GM12878 (cell line): ENCODE measurements around the gene C21orf58. TPM values are rescaled to one million over a fixed set of nuclear protein-coding genes. Genes with fewer than 3 reads are reported as not detected.

ENCODE experiments used
- BCL11A ChIP-seq: IDR thresholded peaks from 2 replicates; pipeline ENCODE4 v1.6.1; 2011; ENCODE audit warnings: low read depth, low read length
- BCL3 ChIP-seq: IDR thresholded peaks from 2 replicates; pipeline ENCODE4 v1.6.1; 2011; ENCODE audit warnings: borderline replicate concordance, low read depth, mild to moderate bottlenecking, moderate library complexity, low read length; ENCODE audit not compliant: insufficient read depth, poor library complexity, severe bottlenecking
- EED ChIP-seq: sonication (generic); IDR thresholded peaks from 2 replicates; pipeline ENCODE4 v1.6.1; 2016; ENCODE audit warnings: antibody characterized with exemption, low read depth
- ELK1 ChIP-seq: IDR thresholded peaks from 2 replicates; pipeline ENCODE4 v1.6.1; 2012; ENCODE audit warnings: low read depth, low read length, improper control_type of control experiment
- FOXK2 ChIP-seq: fragments of 450-650 bp; IDR thresholded peaks from 2 replicates; pipeline ENCODE4 v1.6.1; 2017; ENCODE audit warnings: mild to moderate bottlenecking, moderate library complexity
- IRF5 ChIP-seq: fragments of 450-650 bp; IDR thresholded peaks from 2 replicates; pipeline ENCODE4 v1.6.1; 2017; ENCODE audit warnings: borderline replicate concordance
- KDM1A ChIP-seq: fragments of 200-600 bp; sonication (generic); IDR thresholded peaks from 2 replicates; pipeline ENCODE4 v1.6.1; 2016; ENCODE audit warnings: borderline replicate concordance
- MTA3 ChIP-seq: IDR thresholded peaks from 2 replicates; pipeline ENCODE4 v1.6.1; 2012; ENCODE audit warnings: low read length, inconsistent platforms, borderline replicate concordance
- MYC ChIP-seq: IDR thresholded peaks from 2 replicates; pipeline ENCODE4 v1.6.1; 2011; ENCODE audit warnings: mild to moderate bottlenecking, low read length, moderate library complexity, inconsistent platforms; ENCODE audit not compliant: insufficient read depth, insufficient replicate concordance, insufficient read length, severe bottlenecking
- PRDM15 ChIP-seq: fragments of 450-650 bp; formaldehyde crosslinking; IDR thresholded peaks from 2 replicates; pipeline ENCODE4 v1.4.0; 2020; ENCODE audit warnings: mild to moderate bottlenecking, moderate library complexity
- RFX5 ChIP-seq: IDR thresholded peaks from 2 replicates; pipeline ENCODE4 v1.6.1; 2011; ENCODE audit warnings: low read depth, low read length, improper control_type of control experiment
- RUNX3 ChIP-seq: IDR thresholded peaks from 2 replicates; pipeline ENCODE4 v1.6.1; 2012; ENCODE audit warnings: low read length, inconsistent platforms
- SMAD5 ChIP-seq: IDR thresholded peaks from 2 replicates; pipeline ENCODE4 v1.6.1; 2016; ENCODE audit warnings: antibody characterized with exemption, low read depth
- SREBF1 ChIP-seq: IDR thresholded peaks from 2 replicates; pipeline ENCODE4 v1.6.1; 2012; ENCODE audit warnings: mild to moderate bottlenecking, low read length
- SUPT20H ChIP-seq: IDR thresholded peaks from 2 replicates; pipeline ENCODE4 v1.6.1; 2011; ENCODE audit warnings: low read depth, mild to moderate bottlenecking, low read length, moderate library complexity, borderline replicate concordance; ENCODE audit not compliant: control insufficient read depth
- ZNF217 ChIP-seq: fragments of 450-650 bp; IDR thresholded peaks from 2 replicates; pipeline ENCODE4 v1.6.1; 2017; ENCODE audit warnings: antibody characterized with exemption, mild to moderate bottlenecking
- ZNF384 ChIP-seq: IDR thresholded peaks from 2 replicates; pipeline ENCODE4 v1.6.1; 2012; ENCODE audit warnings: low read depth, mild to moderate bottlenecking, low read length, improper control_type of control experiment, borderline replicate concordance
- polyA plus RNA-seq, 11 experiments: library from polyadenylated mRNA; depleted of rRNA in 4 of 11; unstranded in 6 of 11; stranded (reverse) in 5 of 11; fragments of >200 nt; fragmentation: Nextera tagmentation in 4 of 11; fragmentation: Illumina TruSeq in 1 of 11; extraction: Ambion mirVana in 4 of 11; extraction: Trizol in 1 of 11; gene quantifications; 1 replicate in 1 of 11; 2 replicates in 10 of 11; pipeline versions ENCODE4 v1.2.1 to v1.2.3, GENCODE V29; 2011 to 2016; ENCODE audit warnings: inconsistent platforms in 2 of 11, missing spikeins in 2 of 11, low read depth in 1 of 11
- total RNA-seq, 4 experiments: library from RNA; depleted of rRNA in 3 of 4; stranded (reverse); fragments of >200 nt in 3 of 4; fragmentation: Illumina TruSeq in 1 of 4; extraction: Trizol in 1 of 4; gene quantifications; 2 replicates each; pipeline versions ENCODE4 v1.2.1 to v1.2.3, GENCODE V29; 2013 to 2021
- TF ChIP-seq, protein P1 (sequence below): fragments of 450-650 bp; IDR thresholded peaks from 2 replicates; pipeline ENCODE4 v1.6.1; 2017; ENCODE audit warnings: mild to moderate bottlenecking, low read depth, inconsistent platforms; ENCODE audit not compliant: poor library complexity, severe bottlenecking

C21orf58 gene
- total and polyA plus RNA-seq, 10 of the 15 experiments (the other 5 are each of a cell fraction or from before 2014, with no cell fraction given), result 1.1 to 22.3 (median 11.8) TPM

GRCh38 chr21:46254208-46254975, 69.3 kb downstream of the C21orf58 start (continued):
- no peak for TF ChIP-seq IRF5
- no peak for TF ChIP-seq ZNF217
- 0 out of 2 replicates have a peak, but pooled peaks have one; percentile 10 for TF ChIP-seq SREBF1
- no peak for TF ChIP-seq SMAD5
- no peak for TF ChIP-seq KDM1A
- no peak for TF ChIP-seq PRDM15 (CRISPR knock-in tag)
- TF ChIP-seq ZNF384, result no peak
- peak; percentile 64; the same call in 1 of the 2 replicates for TF ChIP-seq EED
- TF ChIP-seq RFX5, result no peak
- TF ChIP-seq ELK1, result 0 out of 2 replicates have a peak, but pooled peaks have one; percentile 14
- no peak for TF ChIP-seq MYC
- TF ChIP-seq, protein P1, sequence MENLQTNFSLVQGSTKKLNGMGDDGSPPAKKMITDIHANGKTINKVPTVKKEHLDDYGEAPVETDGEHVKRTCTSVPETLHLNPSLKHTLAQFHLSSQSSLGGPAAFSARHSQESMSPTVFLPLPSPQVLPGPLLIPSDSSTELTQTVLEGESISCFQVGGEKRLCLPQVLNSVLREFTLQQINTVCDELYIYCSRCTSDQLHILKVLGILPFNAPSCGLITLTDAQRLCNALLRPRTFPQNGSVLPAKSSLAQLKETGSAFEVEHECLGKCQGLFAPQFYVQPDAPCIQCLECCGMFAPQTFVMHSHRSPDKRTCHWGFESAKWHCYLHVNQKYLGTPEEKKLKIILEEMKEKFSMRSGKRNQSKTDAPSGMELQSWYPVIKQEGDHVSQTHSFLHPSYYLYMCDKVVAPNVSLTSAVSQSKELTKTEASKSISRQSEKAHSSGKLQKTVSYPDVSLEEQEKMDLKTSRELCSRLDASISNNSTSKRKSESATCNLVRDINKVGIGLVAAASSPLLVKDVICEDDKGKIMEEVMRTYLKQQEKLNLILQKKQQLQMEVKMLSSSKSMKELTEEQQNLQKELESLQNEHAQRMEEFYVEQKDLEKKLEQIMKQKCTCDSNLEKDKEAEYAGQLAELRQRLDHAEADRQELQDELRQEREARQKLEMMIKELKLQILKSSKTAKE, result no peak
- no peak for TF ChIP-seq MTA3
- no peak for TF ChIP-seq BCL11A
- no peak for TF ChIP-seq SUPT20H
- peak; percentile 81 for TF ChIP-seq FOXK2
- TF ChIP-seq RUNX3, result peak; percentile 67
- TF ChIP-seq BCL3, result no peak
